Measurements from ENCODE around the gene H2BK1. TPM values are rescaled to one million over a fixed set of nuclear protein-coding genes. Genes with fewer than 3 reads are reported as not detected.

The H2BK1 gene
- total and polyA plus RNA-seq, 2 of the 13 experiments (the other 11 are each of a cell fraction or from before 2014, with no cell fraction given) = not detected

DNA sequence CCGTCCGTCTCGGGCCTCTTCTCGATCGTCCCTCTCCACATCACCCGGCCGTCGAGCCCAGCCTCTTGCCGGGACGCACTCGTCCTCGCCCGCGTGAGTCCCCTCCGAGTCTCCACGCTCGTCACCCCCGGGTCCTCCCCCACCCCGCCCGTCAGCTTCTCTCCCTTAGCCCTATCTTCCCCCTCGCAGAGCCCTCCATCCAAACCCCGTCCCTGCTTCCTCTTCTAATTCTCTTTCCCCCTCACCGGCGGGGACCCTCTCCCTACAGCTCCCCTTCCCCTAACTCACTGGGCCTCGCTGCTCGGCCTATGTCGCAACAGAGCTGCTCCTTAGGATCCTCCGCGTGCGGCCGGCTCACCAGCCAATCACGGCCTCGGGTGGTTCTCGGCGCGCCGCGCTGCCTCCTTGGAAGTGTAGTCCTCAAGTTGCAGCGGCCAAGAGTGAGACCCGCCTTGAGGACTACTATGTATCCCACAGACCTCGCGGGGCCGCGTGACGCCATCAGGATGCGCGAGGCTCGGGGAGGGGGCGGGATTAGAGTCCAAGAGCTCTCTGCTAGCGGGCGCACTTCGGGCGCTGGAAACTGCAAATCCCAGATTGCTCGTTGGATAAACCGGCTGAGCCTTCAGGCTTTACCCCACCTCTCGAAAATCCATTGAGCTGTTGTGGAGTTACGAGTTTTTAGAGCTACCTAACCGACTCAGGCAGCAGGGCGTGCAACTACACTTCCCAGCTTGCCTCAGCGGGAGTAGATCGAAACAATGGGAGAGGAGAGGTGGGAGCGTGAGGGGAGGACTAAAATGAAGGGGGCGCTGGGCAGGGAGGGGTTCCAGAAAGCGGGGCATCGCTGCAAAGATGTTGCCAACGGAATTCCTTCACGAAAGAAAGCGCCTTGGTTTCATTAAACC lies 16.8 kb upstream of the H2BK1 start, which contains the start of gene ABCF2 (continued):
- TF ChIP-seq PHF5A (CRISPR knock-in tag; IDR thresholded peaks at IDR 0.05; ENCODE audit: low read depth, unreplicated experiment) (no peak), ZNF558 (CRISPR knock-in tag; IDR thresholded peaks at IDR 0.05; ENCODE audit: borderline replicate concordance) (0 out of 2 replicates have a peak, but pooled peaks have one; percentile 59), ZNF589 (CRISPR knock-in tag; conservative IDR thresholded peaks at IDR 0.05) (no peak), ZNF180 (CRISPR knock-in tag; IDR thresholded peaks at IDR 0.05; ENCODE audit: borderline replicate concordance, low read depth) (no peak), KDM4B (CRISPR knock-in tag; IDR thresholded peaks at IDR 0.05) (no peak; the same call in 1 of the 2 replicates), ZMYM2 (CRISPR knock-in tag; IDR thresholded peaks at IDR 0.05) (no peak), FOXP1 (IDR thresholded peaks at IDR 0.05) (no peak), FOXP1 (CRISPR knock-in tag; IDR thresholded peaks at IDR 0.05) (no peak), ZNF616 (CRISPR knock-in tag; IDR thresholded peaks at IDR 0.05; ENCODE audit: low read depth) (0 out of 2 replicates have a peak, but pooled peaks have one; percentile 28), GLI4 (CRISPR knock-in tag; IDR thresholded peaks at IDR 0.05; ENCODE audit: borderline replicate concordance) (peak; percentile 63; the same call in 1 of the 2 replicates), ZSCAN25 (CRISPR knock-in tag; IDR thresholded peaks at IDR 0.05) (no peak), KLF12 (CRISPR knock-in tag; IDR thresholded peaks at IDR 0.05; ENCODE audit: borderline replicate concordance) (no peak), ZNF329 (CRISPR knock-in tag; IDR thresholded peaks at IDR 0.05; ENCODE audit: low read depth) (no peak), CENPX (CRISPR knock-in tag; IDR thresholded peaks at IDR 0.05) (no peak), PRDM15 (CRISPR knock-in tag; IDR thresholded peaks at IDR 0.05) (no peak), SATB2 (CRISPR knock-in tag; IDR thresholded peaks at IDR 0.05) (no peak), ZNF75D (CRISPR knock-in tag; IDR thresholded peaks at IDR 0.05; ENCODE audit: borderline replicate concordance) (no peak), CBX2 (IDR thresholded peaks at IDR 0.05; ENCODE audit: low read depth, low read length) (no peak), CBX2 (CRISPR knock-in tag; IDR thresholded peaks at IDR 0.05; ENCODE audit: low read depth) (no peak), JUND (CRISPR knock-in tag; IDR thresholded peaks at IDR 0.05) (no peak), HMGA1 (CRISPR knock-in tag; conservative IDR thresholded peaks at IDR 0.05) (no peak), FOXM1 (CRISPR knock-in tag; IDR thresholded peaks at IDR 0.05) (no peak), ELF1 (CRISPR knock-in tag; IDR thresholded peaks at IDR 0.05) (peak; percentile 70)
- TF ChIP-seq, protein P1, sequence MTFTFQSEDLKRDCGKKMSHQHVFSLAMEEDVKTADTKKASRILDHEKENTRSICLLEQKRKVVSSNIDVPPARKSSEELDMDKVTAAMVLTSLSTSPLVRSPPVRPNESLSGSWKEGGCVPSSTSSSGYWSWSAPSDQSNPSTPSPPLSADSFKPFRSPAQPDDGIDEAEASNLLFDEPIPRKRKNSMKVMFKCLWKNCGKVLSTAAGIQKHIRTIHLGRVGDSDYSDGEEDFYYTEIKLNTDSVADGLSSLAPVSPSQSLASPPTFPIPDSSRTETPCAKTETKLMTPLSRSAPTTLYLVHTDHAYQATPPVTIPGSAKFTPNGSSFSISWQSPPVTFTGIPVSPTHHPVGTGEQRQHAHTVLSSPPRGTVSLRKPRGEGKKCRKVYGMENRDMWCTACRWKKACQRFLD (CRISPR knock-in tag; IDR thresholded peaks at IDR 0.05; ENCODE audit: borderline replicate concordance) = 0 out of 2 replicates have a peak, but pooled peaks have one; percentile 63
- TF ChIP-seq, protein P2, sequence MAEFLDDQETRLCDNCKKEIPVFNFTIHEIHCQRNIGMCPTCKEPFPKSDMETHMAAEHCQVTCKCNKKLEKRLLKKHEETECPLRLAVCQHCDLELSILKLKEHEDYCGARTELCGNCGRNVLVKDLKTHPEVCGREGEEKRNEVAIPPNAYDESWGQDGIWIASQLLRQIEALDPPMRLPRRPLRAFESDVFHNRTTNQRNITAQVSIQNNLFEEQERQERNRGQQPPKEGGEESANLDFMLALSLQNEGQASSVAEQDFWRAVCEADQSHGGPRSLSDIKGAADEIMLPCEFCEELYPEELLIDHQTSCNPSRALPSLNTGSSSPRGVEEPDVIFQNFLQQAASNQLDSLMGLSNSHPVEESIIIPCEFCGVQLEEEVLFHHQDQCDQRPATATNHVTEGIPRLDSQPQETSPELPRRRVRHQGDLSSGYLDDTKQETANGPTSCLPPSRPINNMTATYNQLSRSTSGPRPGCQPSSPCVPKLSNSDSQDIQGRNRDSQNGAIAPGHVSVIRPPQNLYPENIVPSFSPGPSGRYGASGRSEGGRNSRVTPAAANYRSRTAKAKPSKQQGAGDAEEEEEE (CRISPR knock-in tag; IDR thresholded peaks at IDR 0.05; ENCODE audit: borderline replicate concordance) = no peak; the same call in 1 of the 2 replicates
